Activated naive CD4-positive, alpha-beta T cell treated with anti-CD3 and anti-CD28 coated beads, Interleukin-2, amount 50 U/mL, for 16 hours (primary cell): ENCODE data around the gene RAD54L.
"Not testable (repeated sequence)": the region's sequence is repeated elsewhere in the genome, so short reads cannot be mapped to it uniquely, and the experiment has no call there.

Experiments used
- DNase-seq: peaks from one replicate; pipeline ENCODE4 v3.0.0-alpha.2; 2020

The RAD54L gene

DNA sequence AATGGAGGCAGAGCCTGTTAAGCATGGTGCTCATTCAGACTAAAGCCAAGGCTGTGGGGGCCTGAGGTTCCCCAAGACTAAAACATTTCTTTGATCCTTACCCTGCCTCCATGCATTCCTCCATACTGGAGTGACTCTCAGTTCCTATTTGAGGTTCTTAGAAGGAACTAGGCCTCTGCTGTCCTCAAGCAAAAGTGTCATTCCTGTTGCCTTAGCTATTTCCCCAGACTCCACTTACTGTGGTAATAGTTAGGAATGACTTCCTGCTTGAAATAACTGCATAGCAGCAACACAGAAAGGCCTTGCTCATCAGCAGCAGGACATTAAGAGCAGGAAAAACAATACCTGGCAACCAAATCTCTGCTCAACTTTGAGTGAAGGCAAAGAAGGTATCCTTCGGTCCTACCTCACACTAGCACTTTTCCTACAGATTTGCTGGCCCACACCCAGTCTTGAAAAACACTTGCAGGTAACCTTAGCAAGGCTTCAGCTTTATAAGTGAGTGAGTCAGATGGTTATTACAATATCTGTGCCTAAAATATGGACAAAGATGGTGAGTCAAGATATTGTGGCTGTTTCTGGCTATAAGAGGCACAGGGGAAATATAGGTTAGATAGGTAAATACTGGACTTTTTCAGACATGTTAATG, 41.0 kb downstream of the RAD54L start:
- no peak for DNase-seq

DNA sequence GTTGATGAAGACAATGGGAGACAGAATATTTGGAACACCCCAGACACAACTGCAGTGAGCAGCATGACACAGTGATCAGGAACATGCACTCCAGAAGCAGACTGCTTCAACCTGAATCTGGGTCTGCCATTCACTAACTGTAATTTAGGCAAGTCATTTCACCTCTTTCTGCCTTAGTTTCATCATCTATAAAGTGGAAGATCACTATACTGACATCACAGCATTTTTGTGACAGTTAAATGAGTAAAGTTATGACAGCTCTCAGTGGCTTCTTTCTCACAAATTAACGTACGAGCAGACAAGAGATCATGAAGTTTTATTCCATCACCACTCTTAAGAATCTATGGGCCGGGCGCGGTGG, 41.6 kb downstream of the RAD54L start:
- DNase-seq = no peak

DNA sequence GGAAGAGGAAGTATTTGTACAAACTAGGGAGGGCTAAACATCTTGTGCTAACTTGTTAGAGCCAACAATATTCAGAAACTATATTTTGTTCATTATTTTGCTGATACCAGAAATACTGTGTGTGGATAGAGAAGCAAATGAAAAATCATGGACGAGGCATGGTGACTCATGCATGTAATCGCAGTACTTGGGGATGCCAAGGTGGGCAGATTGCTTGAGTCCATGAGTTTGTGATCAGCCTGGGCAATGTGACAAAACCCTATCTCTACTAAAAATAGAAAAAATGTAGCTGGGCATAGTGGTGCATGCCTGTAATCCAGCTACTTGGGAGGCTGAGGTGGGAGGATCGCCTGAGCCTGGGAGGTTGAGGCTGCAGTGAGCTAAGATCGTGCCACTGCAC, 42.4 kb downstream of the RAD54L start:
- no peak for DNase-seq

DNA sequence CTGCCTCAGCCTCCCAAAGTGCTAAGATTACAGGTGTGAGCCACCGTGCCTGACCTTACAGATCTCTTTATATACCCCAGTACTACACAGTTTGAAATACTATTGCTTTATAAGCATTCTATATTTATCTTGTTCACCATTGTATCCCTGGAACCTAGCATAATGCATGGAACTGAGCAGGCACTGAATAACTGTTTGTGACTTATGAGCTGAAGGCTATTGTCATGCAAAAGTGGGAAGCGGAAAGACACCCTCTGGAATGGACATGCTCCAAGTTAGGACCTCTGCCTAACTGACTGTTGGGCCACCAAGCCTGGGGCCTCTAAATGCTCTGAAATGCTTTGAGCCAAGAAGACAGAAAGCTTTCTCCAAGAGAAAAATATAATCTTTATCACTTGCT, 47.7 kb downstream of the RAD54L start:
- DNase-seq = no peak

DNA sequence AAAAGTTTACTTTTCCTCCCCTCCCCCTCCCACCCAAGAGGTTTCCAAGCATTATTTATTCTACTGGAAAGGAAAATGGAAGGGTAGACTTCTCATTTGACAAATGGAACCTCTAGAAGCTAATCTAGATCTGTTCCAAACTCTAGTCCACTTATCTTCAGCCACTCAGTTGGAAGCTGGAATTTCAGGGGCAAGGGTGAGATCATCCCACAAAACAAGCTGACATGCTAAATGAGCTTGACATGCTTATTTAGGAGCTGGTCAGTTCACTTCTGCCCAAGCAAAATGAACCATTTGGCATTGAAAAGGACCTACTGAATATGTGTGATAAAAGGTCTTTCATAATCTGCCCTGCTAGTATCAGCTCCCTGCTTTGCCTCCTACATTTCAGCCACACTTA, 50.8 kb downstream of the RAD54L start:
- no peak for DNase-seq

DNA sequence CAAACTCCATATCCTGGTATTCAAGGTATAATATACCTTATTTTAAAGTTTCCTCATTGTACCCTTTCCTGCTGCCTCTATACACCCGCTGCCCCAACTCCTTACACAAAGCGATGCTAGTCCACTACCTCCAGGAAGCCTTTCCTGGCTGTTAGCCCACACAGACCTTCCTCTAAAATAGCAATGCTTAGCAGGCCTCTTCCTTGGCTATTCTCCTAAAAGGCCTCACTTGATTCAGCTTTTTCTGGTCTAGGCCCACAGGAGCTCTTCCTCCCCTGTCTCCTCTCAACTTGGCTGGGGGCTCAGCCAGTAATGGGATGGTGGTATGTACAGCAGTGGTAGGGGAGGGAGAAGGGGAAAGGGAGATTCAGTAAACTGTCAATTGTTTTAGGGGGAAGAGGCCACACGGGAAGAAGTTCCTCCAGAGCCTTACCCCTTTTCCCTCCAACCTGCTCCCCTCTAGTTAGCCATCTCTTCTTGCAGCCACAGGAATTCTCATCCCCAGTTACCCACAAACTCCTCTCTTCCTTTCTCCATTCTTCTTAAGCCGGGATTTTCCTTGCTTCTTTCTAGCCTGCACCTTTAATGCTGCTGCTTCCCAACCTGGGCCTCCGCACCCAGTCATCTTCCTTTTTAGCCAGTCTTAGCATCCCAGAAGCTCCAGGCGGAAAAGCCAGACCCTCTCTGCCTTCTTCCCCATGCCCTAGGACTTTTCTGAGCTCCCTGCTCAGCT, 53.3 kb downstream of the RAD54L start:
- no peak for DNase-seq

DNA sequence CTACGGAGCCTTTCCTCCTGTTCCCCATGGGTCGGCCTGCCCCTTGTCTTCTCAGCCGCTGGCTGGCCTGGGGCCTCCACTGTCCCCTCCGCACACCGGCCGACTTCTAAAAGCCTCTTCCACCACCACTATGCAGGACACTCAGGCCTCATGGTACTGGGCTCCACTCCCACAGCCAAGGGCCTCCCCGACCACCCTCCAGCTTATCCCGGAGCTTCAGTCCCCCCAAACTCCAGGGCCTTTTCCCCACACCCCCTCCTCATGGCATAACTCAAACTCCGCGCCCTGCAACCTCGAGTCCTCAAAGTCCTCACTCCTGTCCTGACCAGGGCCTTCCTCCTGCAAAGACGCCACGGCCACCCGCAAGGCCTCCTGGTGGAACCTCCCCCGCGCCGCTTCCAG, 53.8 kb downstream of the RAD54L start:
- DNase-seq = no peak

DNA sequence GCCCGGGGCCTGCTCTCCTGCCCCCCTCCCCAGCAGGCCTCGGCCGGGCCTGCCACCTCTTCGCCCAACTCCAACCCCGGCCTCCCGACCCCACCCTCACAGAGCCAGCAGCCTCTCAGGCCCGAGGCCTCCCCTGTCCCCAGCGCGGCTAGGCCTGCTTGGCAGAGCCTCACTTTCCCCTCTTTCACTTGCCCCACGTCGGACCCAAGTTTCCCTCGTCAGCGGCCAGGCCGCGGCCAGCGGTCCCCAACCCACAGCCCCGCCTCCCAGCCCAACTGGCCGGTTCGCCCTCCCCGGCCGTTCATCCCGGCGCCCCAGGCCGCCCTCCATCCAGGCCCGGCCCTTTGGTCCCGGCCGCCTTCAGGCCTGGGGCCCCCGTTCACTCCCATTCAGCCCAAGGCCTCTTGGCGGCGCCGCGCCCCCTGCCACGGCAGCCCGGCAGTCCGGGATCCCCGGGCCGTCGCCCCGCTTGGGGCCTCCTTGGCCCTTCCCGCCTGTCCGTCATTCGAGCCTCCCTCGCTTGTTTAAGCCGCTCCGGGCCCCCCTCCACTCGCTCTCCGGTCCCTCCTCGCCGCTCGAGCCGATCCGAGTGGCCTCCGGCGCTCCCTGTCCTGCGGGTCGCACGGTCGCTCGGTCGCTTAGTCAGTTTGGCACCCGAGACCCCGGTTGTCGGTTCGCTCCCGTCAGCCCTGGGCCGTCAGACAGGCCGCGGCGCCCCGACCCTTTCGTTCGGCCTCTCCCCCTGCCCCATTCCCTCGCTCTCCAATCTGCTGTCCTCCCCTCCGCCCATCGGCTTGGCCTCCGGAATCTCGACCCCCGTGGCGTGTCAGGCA, 54.5 kb downstream of the RAD54L start:
- DNase-seq = peak; percentile 57

DNA sequence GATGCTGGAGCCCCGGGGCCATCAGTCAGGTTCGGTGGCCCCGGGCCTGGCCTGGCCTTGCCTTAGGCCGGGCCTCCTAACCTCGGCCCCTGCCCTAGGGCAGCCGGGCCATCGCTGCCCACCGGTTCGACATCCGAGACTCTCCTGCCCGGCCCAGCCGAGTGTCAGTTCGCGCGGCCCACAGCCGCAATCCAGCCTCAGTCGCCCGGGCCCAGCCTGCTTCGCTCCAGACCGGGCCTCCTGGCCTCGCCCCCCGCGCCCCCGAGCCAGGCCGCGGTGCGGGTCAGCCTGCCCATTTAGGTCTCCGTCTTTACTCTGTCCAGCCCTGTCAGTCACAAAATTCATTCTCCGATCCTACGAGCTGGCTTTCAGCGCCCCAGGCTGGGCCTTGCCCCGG, 55.1 kb downstream of the RAD54L start:
- DNase-seq = no peak

DNA sequence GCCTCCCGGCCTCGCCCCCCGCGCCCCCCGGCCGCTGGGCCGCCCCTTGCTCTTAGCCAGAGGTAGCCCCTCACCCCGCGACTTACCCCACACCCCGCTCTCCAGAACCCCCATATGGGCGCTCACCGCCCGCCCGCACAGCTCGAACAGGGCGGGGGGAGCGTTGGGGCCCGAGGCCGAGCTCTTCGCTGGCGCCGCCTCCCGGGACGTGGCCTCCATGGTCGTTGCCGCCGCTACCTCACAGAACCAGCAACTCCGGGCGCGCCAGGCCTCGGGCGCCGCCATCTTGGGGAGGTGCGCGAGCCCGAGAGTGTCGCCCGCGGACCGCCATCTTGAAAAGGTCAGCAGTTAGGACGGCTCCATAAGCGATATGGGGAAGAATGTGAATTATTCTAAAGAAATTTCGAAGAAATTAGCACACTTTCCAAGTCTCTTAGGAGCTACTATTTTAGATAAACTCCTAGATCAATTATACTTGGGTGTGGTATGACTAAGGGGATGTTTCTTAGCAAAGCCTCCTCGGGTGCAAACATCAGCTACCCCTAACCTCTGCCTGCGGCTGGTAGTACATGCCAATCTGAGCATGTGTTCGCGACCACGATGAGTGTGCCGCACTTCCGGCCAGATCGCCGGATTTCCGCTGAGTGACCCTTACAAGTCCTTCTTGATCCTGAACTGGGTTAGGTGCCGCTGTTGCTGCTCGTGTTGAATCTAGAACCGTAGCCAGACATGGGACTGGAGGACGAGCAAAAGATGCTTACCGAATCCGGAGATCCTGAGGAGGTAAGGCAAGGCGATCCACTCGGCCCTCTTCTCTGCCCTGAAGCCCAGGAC, 55.7 kb downstream of the RAD54L start, which contains the start of the genes LRRC41 and UQCRH:
Gene LRRC41, minus strand, starts transcription at position 579 of the 834 bp plus-strand sequence. Its CDS starts 294 bp downstream, at position 285.
Gene UQCRH, plus strand, starts transcription at position 661 of the 834 bp plus-strand sequence. Its CDS starts 69 bp downstream, at position 730.
- DNase-seq = peak; percentile 92

DNA sequence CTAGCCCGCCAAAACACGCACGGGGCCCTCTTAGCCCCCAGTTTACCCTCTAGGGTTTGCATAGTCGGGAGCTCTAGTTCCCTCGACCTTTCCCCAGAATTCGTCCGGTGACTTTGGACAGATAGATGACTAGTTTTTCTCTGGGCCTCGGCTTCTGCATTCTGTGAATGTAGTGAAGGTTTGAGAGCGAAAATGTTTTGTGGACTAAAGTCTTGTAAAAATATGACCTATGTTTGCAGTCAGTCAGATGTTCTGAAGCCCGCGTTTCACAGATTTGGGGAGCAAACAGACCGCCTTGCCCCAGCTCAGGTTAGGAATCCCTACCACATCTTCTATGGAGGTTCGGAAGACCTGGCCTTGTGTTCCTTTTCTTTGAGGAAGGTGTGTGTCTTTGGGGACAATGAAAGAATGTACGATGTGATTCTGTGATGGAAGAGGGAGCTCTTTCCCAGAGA, 56.3 kb downstream of the RAD54L start:
- no peak for DNase-seq

DNA sequence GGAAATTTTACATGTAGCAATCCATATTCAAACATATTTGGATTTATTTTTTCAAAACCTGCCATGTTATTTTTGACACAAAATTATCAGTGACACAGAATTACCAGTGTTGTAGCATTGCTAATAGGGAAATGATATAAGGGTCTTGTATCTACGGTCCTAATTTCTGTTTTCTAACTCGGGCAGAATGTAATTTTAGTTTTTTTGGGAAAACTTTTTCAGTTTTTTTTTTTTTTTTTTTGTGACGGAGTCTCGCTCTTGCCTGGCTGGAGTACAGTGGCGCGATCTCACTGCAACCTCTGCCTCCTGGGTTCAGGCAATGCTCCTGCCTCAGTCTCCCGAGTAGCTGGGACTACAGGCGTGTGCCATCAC, 58.6 kb downstream of the RAD54L start:
- DNase-seq = no peak

DNA sequence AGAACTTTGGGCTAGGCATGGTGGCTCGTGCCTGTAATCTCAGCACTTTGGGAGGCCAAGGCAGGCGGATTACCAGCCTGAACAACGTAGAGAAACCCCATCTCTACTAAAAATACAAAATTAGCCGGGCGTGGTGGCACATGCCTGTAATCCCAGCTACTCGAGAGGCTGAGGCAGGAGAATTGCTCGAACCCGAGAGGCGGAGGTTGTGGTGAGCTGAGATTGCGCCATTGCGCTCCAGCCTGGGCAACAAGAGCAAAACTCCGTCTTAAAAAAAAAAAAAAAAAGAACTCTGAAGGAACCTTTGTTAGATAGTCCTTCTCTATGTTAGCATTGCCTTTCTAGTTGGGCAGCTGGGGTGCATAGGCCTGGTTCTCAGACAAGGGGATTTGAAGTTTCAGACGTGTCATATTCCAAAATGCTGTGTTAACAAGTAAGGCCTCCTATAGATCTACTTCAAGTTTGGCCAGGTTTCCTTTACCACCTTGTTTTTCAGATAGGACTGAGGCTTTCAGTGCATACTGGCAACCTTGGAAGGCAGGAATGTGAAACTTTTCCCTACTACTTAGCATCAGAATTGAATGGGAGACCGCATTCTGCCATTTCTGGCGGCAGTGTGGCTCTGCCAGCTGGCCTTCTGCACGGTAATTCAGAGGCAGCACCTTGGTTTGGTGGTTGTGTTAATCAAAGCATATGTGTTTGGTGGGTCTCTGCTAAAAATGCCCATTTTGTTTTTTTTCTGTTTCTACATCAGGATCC, 62.0 kb downstream of the RAD54L start:
- no peak for DNase-seq

DNA sequence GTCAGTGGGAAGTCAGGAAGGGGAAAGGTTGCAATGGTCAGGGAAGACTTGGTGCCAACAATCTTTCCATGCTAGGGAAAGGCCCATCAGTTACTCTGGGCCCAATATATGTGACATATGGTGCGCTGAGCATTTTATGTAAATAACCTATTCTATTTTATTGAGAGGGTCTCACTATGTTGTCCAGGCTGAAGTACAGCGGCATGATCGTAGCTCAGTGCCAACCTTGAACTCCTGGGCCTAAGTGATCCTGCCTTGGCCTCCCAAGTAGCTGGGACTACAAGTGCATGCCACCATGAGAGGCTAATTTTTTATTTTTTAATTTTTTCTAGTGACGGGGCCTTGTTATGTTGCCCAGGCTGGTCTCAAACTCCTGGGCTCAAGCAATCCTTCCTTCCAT, 62.8 kb downstream of the RAD54L start:
- no peak for DNase-seq

DNA sequence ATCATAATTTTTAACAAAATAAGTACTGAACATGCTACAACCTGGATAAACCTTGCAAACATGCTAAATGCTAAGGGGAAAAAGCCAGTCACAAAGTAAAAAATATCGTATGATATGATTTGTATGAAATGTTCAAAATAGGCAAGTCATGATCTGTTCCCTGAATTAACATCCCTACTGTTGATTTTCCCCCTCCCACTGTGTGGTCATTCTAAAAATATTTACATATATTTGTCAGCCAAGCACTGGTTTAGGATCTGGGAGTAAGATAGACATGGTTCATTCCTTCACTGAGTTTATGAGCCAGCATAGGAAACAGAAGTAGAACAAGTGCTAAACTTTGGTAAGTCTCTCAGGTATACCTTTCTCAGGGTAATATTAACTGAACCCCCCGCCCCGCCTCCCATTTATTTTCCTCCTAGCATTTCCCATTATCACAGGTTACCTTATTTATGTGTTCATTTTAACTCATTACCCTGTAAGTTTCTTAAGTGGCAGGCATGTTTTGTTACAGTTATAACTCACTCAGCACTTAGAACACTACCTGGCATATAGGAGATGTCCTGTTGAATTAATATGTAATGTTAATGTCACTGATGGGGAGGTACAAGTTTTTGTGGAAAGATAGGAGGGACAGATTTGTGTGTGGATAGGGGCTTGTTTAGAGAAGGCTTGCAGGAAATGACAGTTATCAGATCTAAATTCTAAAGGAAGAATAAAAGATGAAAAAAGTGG, 68.3 kb downstream of the RAD54L start:
- DNase-seq = no peak

DNA sequence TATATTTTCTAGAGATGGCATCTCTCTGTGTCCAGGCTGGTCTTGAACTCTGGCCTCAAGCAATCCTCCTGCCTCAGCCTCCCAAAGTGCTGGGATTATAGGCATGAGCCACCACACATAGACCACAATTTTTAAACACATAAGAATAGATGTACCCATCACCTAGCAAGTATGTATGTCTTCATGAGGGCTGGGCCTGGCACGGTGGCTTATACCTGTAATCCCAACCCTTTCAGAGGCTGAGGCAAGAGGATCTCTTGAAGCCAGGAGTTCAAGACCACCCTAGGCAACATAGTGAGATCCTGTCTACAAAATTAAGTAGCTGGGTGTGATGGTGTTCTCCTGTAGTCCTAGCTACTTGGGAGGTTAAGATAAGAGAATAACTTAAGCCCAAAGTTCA, 69.8 kb downstream of the RAD54L start:
- DNase-seq = no peak

DNA sequence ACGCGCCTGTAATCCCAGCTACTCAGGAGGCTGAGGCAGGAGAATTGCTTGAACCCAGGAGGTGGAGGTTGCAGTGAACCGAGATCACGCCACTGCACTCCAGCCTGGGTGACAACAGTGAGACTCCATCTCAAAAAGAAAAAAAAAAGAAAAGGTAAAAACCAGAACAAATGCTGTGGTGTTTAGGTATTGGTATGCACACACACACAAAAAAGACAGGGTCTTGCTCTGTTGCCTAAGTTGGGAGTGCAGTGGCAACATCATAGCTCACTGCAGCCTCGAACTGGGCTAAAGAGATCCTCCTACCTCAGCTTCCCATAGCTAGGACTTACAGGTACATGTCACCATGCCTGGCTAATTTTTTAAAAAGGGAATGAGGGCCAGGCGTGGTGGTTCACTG, 71.7 kb downstream of the RAD54L start:
- DNase-seq = not testable (repeated sequence)

DNA sequence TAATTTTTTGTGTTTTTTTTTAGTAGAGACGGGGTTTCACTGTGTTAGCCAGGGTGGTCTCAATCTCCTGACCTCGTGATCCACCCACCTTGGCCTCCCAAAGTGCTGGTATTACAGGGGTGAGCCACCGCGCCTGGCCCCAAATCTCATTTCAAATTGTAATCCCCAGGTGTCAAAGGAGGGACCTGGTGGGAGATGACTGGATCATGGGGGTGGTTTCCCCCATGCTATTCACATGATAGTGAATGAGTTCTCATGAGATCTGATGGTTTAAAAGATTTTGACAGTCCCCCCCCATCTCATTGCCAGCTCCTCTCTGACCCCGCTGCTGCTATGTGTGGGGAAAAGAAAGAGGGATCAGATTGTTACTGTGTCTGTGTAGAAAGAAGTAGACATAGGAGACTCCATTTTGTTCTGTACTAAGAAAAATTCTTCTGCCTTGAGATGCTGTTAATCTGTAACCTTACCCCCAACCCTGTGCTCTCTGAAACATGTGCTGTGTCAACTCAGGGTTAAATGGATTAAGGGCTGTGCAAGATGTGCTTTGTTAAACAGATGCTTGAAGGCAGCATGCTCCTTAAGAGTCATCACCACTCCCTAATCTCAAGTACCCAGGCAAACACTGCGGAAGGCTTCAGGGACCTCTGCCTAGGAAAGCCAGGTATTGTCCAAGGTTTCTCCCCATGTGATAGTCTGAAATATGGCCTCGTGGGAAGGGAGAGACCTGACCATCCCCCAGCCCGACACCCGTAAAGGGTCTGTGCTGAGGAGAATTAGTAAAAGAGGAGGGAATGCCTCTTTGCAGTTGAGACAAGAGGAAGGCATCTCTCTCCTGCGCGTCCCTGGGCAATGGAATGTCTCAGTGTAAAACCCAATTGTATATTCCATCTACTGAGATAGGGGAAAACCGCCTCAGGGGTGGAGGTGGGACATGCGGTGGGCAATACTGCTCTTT, 72.7 kb downstream of the RAD54L start:
- not testable (repeated sequence) for DNase-seq

DNA sequence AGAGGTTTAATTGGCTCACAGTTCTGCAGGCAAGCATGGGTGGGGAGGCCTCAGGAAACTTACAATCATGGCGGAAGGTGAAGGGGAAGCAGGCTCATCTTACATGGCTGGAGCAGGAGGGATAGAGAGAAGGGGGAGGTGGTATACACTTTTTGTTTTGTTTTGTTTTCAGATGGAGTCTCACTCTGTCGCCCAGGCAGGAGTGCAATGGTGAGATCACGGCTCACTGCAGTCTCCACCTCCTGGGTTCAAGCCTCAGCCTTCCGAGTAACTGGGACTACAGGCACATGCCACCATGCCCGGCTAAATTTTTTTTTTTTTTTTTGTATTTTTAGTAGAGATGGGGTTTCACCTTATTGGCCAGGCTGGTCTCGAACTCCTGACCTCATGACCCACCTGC, 74.6 kb downstream of the RAD54L start:
- not testable (repeated sequence) for DNase-seq
